Gastrocnemius medialis (tissue), 4 donors: ENCODE results near the gene KCNQ4.

Source experiments
- POLR2A ChIP-seq, 2 donors: fragments of 450-650 bp; IDR thresholded peaks; one replicate each; pipeline ENCODE4 v1.6.1; 2017; ENCODE audit warnings: antibody characterized with exemption in 2 of 2, mild to moderate bottlenecking in 2 of 2, moderate library complexity in 2 of 2
- TF ChIP-seq, protein P1 (sequence below), 5 experiments: fragments of 450-650 bp in 3 of 5; fragments of 200-600 bp in 2 of 5; sonication (generic) in 2 of 5; IDR thresholded peaks in 4 of 5; conservative IDR thresholded peaks in 1 of 5; 1 replicate in 4 of 5; 2 replicates in 1 of 5; pipeline ENCODE4 v1.5.1; 2016 to 2019; ENCODE audit warnings: antibody characterized with exemption in 5 of 5, mild to moderate bottlenecking in 3 of 5, moderate library complexity in 3 of 5

- TF ChIP-seq, protein P1, sequence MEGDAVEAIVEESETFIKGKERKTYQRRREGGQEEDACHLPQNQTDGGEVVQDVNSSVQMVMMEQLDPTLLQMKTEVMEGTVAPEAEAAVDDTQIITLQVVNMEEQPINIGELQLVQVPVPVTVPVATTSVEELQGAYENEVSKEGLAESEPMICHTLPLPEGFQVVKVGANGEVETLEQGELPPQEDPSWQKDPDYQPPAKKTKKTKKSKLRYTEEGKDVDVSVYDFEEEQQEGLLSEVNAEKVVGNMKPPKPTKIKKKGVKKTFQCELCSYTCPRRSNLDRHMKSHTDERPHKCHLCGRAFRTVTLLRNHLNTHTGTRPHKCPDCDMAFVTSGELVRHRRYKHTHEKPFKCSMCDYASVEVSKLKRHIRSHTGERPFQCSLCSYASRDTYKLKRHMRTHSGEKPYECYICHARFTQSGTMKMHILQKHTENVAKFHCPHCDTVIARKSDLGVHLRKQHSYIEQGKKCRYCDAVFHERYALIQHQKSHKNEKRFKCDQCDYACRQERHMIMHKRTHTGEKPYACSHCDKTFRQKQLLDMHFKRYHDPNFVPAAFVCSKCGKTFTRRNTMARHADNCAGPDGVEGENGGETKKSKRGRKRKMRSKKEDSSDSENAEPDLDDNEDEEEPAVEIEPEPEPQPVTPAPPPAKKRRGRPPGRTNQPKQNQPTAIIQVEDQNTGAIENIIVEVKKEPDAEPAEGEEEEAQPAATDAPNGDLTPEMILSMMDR (IDR thresholded peaks at IDR 0.05 in 4 of 5, conservative IDR thresholded peaks at IDR 0.05 in 1 of 5) = no peak
- TF ChIP-seq POLR2A (IDR thresholded peaks at IDR 0.05) = no peak
Measured at GRCh38 chr1:40782371-40782956, 1.1 kb upstream of the KCNQ4 start.
